Epithelial cell of esophagus (primary cell): Measurements from ENCODE around the gene HTATIP2.
A peak's percentile ranks its signal among the peaks of the same experiment; 100 is the strongest.

ENCODE experiments used
- DNase-seq: peaks from one replicate; pipeline ENCODE4 v3.0.0; 2010; ENCODE audit warnings: low read depth
- H3K4me3 ChIP-seq: 2 replicates; pipeline ENCODE4 v1.5.1; 2011; ENCODE audit warnings: mild to moderate bottlenecking, low read length, control low read depth
- CTCF ChIP-seq: IDR thresholded peaks from 2 replicates; pipeline ENCODE4 v1.5.1; 2011; ENCODE audit warnings: low read depth, mild to moderate bottlenecking, low read length, control low read depth, inconsistent platforms; ENCODE audit not compliant: insufficient read depth; ENCODE audit errors: missing control alignments

HTATIP2 gene

GRCh38 chr11:20363500-20364340 is at the start of gene HTATIP2:
Gene HTATIP2 (plus strand): TSS chr11:20363714. CDS start chr11:20364238, 524 bp downstream.
- no peak for TF ChIP-seq CTCF
- peak; percentile 66 for DNase-seq
- peak within 1 kb of the TSS; percentile 57 for H3K4me3 ChIP-seq

GRCh38 chr11:20315800-20316199 is 47.7 kb upstream of the HTATIP2 start:
- H3K4me3 ChIP-seq = no peak overlapping the region
- no peak for DNase-seq
- no peak for TF ChIP-seq CTCF

GRCh38 chr11:20321177-20321576 is 42.3 kb upstream of the HTATIP2 start:
- TF ChIP-seq CTCF = no peak
- no peak for DNase-seq

GRCh38 chr11:20327377-20327935 is 36.1 kb upstream of the HTATIP2 start:
- DNase-seq = no peak
- H3K4me3 ChIP-seq = no peak overlapping the region
- no peak for TF ChIP-seq CTCF

More at GRCh38 chr11:20321177-20321576, 42.3 kb upstream of the HTATIP2 start:
- no peak overlapping the region for H3K4me3 ChIP-seq

GRCh38 chr11:20336056-20336455 is 27.5 kb upstream of the HTATIP2 start:
- no peak overlapping the region for H3K4me3 ChIP-seq
- no peak for TF ChIP-seq CTCF
- DNase-seq = no peak

GRCh38 chr11:20337526-20338154 is 25.9 kb upstream of the HTATIP2 start:
- H3K4me3 ChIP-seq = no peak overlapping the region
- peak; percentile 50 for TF ChIP-seq CTCF
- DNase-seq = peak; percentile 39
